Measurements from ENCODE around the gene EEF1AKMT1.

GRCh38 chr13:20738616-20739015 is 35.1 kb downstream of the EEF1AKMT1 start:
- TF ChIP-seq SIN3A (IDR thresholded peaks at IDR 0.05; ENCODE audit: low read depth, low read length) (no peak), NFYB (IDR thresholded peaks at IDR 0.05; ENCODE audit: insufficient read depth, low read depth, low read length) (no peak), ATF2 (IDR thresholded peaks at IDR 0.05; ENCODE audit: low read length) (no peak), ATF3 (IDR thresholded peaks at IDR 0.05; ENCODE audit: borderline replicate concordance, extremely low read depth, low read depth, low read length) (no peak), JUND (IDR thresholded peaks at IDR 0.05; ENCODE audit: low read depth, low read length) (no peak), CTCF (IDR thresholded peaks at IDR 0.05 in 2 of 3, conservative IDR thresholded peaks at IDR 0.05 in 1 of 3; ENCODE audit: control insufficient read depth in 2 of 3, extremely low read depth in 1 of 3, insufficient read depth in 1 of 3, low read depth in 3 of 3, low read length in 3 of 3) (no peak), ZBTB11 (CRISPR knock-in tag; IDR thresholded peaks at IDR 0.05) (no peak), POLR2A (IDR thresholded peaks at IDR 0.05; ENCODE audit: low read depth, low read length) (no peak)

Data from GM12878 (cell line).